Ovary (tissue), 9 donors: Measurements from ENCODE around the gene MIB1. TPM values are rescaled to one million over a fixed set of nuclear protein-coding genes. Genes with fewer than 3 reads are reported as not detected.

ENCODE experiments used
- DNase-seq, 5 donors: peaks; one replicate each; pipeline ENCODE4 v3.0.0-alpha.2; 2019 to 2020
- H3K27ac ChIP-seq, 2 donors: fragments of 200-600 bp; one replicate each; pipeline versions ENCODE4 v1.5.1 to v1.8.0; 2019 to 2022
- H3K27me3 ChIP-seq: fragments of 200-600 bp; one replicate; pipeline ENCODE4 v1.8.0; 2022
- H3K36me3 ChIP-seq: fragments of 200-600 bp; sonication (generic); one replicate; pipeline ENCODE4 v1.5.1; 2019
- H3K4me1 ChIP-seq: one replicate; pipeline ENCODE4 v1.8.1; 2013; ENCODE audit warnings: mild to moderate bottlenecking, moderate library complexity; ENCODE audit not compliant: insufficient read depth
- H3K4me3 ChIP-seq: fragments of 200-600 bp; sonication (generic); one replicate; pipeline ENCODE4 v1.5.1; 2017
- H3K9me3 ChIP-seq, 2 donors: fragments of 200-600 bp in 1 of 2; sonication (generic) in 1 of 2; one replicate each; pipeline versions ENCODE4 v1.5.1 to v1.8.1; 2013 to 2019; ENCODE audit warnings: mild to moderate bottlenecking in 1 of 2, moderate library complexity in 1 of 2
- EP300 ChIP-seq: sonication (generic); formaldehyde crosslinking; IDR thresholded peaks from one replicate; pipeline ENCODE4 v1.6.1; 2017; ENCODE audit warnings: antibody characterized with exemption
- POLR2A ChIP-seq: fragments of 450-650 bp; IDR thresholded peaks from one replicate; pipeline ENCODE4 v1.6.1; 2017; ENCODE audit warnings: antibody characterized with exemption, mild to moderate bottlenecking, moderate library complexity
- WGBS, 3 donors: extraction: QIAGEN DNeasy Blood & Tissue Kit in 1 of 3; methylation state at CpG; one replicate each; pipeline versions ENCODE4 v1.1.5 to v1.1.7; 2013 to 2017; 5-methylcytosine and 5-hydroxymethylcytosine counted together
- intact Hi-C, 4 donors: fragments of 100-400 bp; cut with DNase I; formaldehyde crosslinking; loops; one replicate each; pipeline versions ENCODE4 v1.11.0 to v1.15.1; 2022 to 2023
- polyA plus RNA-seq, 2 donors: library from polyadenylated mRNA; stranded (reverse); fragments of 200-250 nt in 1 of 2; fragments of 350-450 nt in 1 of 2; fragmentation: Illumina TruSeq in 1 of 2; extraction: RNeasy Lipid Tissue Mini Kit (QIAGEN cat#74804) in 1 of 2; gene quantifications; one replicate each; pipeline ENCODE4 v1.2.3, GENCODE V29; 2013 to 2014
- total RNA-seq, 7 donors: library from RNA; depleted of rRNA in 2 of 7; stranded (reverse); fragments of >200 nt in 2 of 7; fragmentation: NEBNext Ultra II Directional in 3 of 7; extraction: Animal tissue kit (Norgen Biotek cat#: 25700) in 3 of 7; gene quantifications; one replicate each; pipeline versions ENCODE4 v1.1.0 to v1.2.4, GENCODE V29; 2016 to 2023
- TF ChIP-seq, protein P1 (sequence below), 3 donors: fragments of 450-650 bp in 2 of 3; fragments of 200-600 bp in 1 of 3; IDR thresholded peaks; one replicate each; pipeline versions ENCODE4 v1.5.1 to v1.8.0; 2016 to 2022; ENCODE audit warnings: antibody characterized with exemption in 3 of 3, mild to moderate bottlenecking in 1 of 3
- donor health status: DM: no; HTN: no; CAD: no; lungs with moderate emphysema.
- donor health status: DM: no; HTN: no; CAD: no.
- donor health status: Bipolar disorder and iron deficiency.
- donor health status: DM: yes; HTN: yes; CAD: no.
- donor health status: DM: no; HTN: no; CAD: no.
- donor health status: DM: yes; HTN: yes; CAD: no.

Gene MIB1
- total and polyA plus RNA-seq, 9 donors: 10.3 to 54.8 (median 41.3) TPM

DNA sequence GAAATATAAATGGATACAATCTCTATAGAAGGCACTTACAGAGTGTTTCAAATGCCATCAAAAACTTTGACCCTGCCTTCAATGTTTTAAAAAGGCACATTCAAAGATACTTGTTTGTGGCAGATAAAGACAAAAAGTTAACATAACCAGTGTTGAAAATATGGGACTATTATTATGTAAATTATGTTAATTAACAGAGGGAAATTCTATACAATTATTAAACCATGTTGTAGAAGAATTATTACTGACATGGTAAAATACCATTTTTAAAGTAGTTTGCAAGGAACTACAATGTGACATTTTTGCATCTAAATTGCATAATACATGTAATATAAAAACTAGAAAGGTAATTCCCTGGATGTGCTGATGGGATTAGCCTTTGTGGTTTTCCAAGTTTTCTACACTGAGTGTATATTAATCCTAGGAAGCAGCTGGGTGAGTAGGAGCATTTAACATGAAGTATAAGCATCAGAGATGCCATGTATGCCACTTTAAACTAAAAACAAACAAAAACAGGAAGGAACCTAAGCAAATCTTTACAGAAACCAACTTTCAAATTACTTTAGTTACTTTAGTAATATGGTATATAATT, 21.7 kb downstream of the MIB1 start:
- Histone ChIP-seq H3K27me3 (no peaks in the 10 kb centered on the region), H3K36me3 (no peaks in the 10 kb centered on the region), H3K9me3 (no peaks in the 10 kb centered on the region), H3K4me3 (no peak overlapping the region), H3K27ac (no peak overlapping the region), H3K4me1 (peaks cover 5% of the 10 kb centered on the region)
- intact Hi-C loops: no loop called here
- no peak for TF ChIP-seq EP300
- TF ChIP-seq, protein P1, sequence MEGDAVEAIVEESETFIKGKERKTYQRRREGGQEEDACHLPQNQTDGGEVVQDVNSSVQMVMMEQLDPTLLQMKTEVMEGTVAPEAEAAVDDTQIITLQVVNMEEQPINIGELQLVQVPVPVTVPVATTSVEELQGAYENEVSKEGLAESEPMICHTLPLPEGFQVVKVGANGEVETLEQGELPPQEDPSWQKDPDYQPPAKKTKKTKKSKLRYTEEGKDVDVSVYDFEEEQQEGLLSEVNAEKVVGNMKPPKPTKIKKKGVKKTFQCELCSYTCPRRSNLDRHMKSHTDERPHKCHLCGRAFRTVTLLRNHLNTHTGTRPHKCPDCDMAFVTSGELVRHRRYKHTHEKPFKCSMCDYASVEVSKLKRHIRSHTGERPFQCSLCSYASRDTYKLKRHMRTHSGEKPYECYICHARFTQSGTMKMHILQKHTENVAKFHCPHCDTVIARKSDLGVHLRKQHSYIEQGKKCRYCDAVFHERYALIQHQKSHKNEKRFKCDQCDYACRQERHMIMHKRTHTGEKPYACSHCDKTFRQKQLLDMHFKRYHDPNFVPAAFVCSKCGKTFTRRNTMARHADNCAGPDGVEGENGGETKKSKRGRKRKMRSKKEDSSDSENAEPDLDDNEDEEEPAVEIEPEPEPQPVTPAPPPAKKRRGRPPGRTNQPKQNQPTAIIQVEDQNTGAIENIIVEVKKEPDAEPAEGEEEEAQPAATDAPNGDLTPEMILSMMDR (IDR thresholded peaks at IDR 0.05): no peak
- TF ChIP-seq POLR2A: no peak
- DNase-seq: no peak

DNA sequence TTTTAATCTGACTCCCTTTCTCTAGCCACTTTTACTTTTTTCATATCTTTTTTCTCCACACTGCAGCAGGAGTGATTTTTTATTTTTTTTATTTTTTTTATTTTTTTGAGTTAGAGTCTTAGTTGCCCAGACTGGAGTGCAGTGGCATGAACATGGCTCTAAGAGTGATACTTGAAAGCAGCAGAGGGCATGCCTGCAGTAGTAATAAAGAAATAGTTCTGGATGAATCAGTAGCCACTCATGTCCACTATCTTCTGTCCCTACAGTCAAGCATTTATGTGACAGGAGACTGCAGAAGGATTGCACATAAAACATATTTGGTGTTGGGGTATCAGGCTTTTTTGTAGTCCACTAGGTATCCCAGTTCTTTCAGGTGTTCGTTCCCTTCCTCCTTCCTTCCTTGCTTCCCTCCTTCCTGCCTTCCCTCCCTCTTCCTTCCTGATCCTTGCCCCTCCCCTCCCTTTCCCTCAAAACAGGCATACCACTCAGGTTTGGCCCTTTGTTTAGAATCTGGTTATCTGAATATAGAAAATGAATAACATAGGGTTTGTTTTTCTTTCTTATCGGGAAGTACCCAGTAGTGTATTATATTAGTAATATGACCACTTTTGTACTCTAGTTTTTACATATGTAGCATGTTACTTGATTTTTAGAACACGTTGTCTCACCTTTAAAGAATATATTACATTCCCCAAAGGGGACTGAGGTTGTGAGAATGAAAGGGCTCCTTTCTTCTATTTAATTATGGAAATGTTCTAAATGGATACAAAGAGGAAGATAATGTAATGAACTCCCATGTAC, 23.5 kb downstream of the MIB1 start:
- intact Hi-C loops: no loop called here
- TF ChIP-seq POLR2A: no peak
- no peak for TF ChIP-seq EP300
- TF ChIP-seq, protein P1 (IDR thresholded peaks at IDR 0.05): no peak
- no peaks in the 10 kb centered on the region for H3K36me3 ChIP-seq
- H3K4me1 ChIP-seq: peaks cover 5% of the 10 kb centered on the region
- WGBS, 3 donors: 41 to 63% (median 54%) methylated on average over 3 of the region's 3 CpGs
- H3K9me3 ChIP-seq: no peaks in the 10 kb centered on the region
- H3K27me3 ChIP-seq: no peaks in the 10 kb centered on the region
- DNase-seq: no peak
- H3K27ac ChIP-seq: no peak overlapping the region
- no peak overlapping the region for H3K4me3 ChIP-seq

DNA sequence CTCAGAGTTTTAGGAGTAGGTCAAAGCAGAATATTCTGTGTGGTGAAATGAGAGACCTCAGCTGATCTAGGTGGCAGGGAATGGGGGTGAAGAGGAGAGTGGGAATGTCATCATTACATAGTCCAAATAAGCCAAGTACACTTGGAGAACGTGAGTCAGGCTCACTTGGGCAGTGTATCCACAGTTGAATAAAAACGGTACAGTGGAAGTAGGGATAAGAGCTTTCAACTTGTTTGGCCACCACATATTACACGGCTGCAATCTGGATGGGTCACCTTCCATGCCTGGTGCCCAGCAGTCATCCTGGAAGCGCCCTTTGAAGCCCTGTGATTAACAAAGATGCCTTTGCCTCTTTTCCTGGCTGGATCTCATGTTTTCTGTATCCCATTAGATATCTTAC, 28.6 kb downstream of the MIB1 start:
- TF ChIP-seq POLR2A (no peak), EP300 (no peak)
- TF ChIP-seq, protein P1 (IDR thresholded peaks at IDR 0.05): no peak
- Histone ChIP-seq H3K27me3 (no peaks in the 10 kb centered on the region), H3K4me1 (no peaks in the 10 kb centered on the region), H3K4me3 (no peak overlapping the region), H3K27ac (no peak overlapping the region), H3K9me3 (no peaks in the 10 kb centered on the region), H3K36me3 (no peaks in the 10 kb centered on the region)
- intact Hi-C loops: no loop called here
- WGBS, 3 donors: 92 to 96% (median 95%) methylated on average over 4 of the region's 4 CpGs
- no peak for DNase-seq

DNA sequence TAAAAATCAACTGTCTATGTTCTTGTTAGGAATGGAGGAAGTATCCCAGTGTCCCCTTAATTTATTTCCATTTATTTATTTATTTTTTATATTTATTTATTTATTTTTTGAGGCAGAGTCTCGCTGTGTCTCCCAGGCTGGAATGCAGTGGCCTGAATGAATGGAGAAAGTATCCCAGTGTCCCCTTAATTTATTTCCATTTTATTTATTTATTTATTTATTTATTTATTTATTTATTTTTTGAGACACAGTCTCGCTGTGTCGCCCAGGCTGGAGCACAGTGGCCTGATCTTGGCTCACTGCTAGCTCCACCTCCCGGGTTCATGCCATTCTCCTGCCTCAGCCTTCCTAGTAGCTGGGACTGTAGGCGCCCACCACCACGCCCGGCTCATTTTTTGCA, 34.1 kb downstream of the MIB1 start:
- Histone ChIP-seq H3K27ac (no peak overlapping the region), H3K4me3 (no peak overlapping the region), H3K36me3 (no peaks in the 10 kb centered on the region), H3K27me3 (no peaks in the 10 kb centered on the region), H3K4me1 (peaks cover 2% of the 10 kb centered on the region), H3K9me3 (no peaks in the 10 kb centered on the region)
- no peak for DNase-seq
- intact Hi-C loops: no loop called here
- TF ChIP-seq POLR2A: no peak
- no peak for TF ChIP-seq EP300
- TF ChIP-seq, protein P1 (IDR thresholded peaks at IDR 0.05): no peak
- WGBS, 3 donors: 97 to 99% (median 97%) methylated on average over 7 of the region's 7 CpGs
